ENCODE results near the gene KLHL6. TPM values are rescaled to one million over a fixed set of nuclear protein-coding genes. Genes with fewer than 3 reads are reported as not detected.
"Not testable (repeated sequence)": the region's sequence is repeated elsewhere in the genome, so short reads cannot be mapped to it uniquely, and the experiment has no call there.

KLHL6 gene
- total RNA-seq, 2 donors from 2014 or later, result 6.6 to 10.2 TPM

DNA sequence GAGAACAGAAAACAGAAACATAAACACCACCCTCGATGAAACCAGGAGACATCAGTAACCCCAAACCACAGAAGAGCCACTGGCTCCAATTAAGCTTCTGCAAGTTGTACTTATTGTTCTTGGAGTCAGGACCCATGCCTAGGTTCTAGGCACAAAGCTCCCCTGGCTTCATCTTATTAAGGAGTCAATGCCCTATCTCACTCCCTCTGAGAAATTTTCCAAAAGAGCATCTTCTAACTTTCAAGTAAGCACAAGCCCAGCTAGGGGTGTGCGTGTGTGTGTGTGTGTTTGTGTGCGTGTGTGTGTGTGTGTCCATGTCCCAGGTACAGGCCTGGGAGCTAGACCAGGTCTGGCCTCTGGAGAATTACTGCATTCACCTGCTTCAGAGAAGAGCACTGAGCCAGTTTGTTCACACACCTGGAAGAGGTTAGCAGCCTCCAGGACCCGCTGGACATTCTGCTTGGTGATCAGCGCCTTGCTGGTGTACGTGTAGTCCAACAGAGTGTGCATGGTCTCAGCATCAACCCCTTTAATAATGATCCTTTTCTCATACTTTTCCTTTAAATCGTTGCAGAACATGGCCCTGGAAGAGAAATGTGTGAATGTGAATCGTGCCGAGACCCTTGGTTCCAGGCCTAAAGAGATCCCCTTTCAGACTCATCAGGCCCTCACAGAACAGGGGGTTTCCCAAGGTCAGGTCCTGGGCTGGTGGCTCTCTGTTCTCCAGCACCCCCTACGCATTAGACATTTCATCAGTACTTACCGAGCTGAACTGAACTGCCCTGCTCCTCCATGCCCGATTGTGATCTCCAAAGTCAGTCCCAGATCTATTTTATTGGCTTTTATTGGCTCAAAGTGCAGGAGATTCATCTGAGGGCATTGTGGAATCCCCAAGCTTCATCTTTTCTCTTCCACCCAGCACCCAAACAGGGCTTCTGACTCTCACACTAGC lies 27.8 kb downstream of the KLHL6 start:
- DNase-seq (ENCODE audit: low spot score) (no peak), ATAC-seq (ENCODE audit: insufficient number of reproducible peaks, low FRiP score, low read depth) (no peak)
- Histone ChIP-seq H3K4me1 (ENCODE audit: control insufficient read depth in 1 of 2, low read depth in 2 of 2) (no peaks in the 10 kb centered on the region), H3K27ac (no peak overlapping the region), H3K9me3 (no peaks in the 10 kb centered on the region), H3K27me3 (replicated peaks; ENCODE audit: insufficient read depth) (no peaks in the 10 kb centered on the region), H3K4me3 (no peak overlapping the region), H3K36me3 (no peaks in the 10 kb centered on the region)
- TF ChIP-seq, protein P1, sequence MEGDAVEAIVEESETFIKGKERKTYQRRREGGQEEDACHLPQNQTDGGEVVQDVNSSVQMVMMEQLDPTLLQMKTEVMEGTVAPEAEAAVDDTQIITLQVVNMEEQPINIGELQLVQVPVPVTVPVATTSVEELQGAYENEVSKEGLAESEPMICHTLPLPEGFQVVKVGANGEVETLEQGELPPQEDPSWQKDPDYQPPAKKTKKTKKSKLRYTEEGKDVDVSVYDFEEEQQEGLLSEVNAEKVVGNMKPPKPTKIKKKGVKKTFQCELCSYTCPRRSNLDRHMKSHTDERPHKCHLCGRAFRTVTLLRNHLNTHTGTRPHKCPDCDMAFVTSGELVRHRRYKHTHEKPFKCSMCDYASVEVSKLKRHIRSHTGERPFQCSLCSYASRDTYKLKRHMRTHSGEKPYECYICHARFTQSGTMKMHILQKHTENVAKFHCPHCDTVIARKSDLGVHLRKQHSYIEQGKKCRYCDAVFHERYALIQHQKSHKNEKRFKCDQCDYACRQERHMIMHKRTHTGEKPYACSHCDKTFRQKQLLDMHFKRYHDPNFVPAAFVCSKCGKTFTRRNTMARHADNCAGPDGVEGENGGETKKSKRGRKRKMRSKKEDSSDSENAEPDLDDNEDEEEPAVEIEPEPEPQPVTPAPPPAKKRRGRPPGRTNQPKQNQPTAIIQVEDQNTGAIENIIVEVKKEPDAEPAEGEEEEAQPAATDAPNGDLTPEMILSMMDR (IDR thresholded peaks at IDR 0.05), result no peak

DNA sequence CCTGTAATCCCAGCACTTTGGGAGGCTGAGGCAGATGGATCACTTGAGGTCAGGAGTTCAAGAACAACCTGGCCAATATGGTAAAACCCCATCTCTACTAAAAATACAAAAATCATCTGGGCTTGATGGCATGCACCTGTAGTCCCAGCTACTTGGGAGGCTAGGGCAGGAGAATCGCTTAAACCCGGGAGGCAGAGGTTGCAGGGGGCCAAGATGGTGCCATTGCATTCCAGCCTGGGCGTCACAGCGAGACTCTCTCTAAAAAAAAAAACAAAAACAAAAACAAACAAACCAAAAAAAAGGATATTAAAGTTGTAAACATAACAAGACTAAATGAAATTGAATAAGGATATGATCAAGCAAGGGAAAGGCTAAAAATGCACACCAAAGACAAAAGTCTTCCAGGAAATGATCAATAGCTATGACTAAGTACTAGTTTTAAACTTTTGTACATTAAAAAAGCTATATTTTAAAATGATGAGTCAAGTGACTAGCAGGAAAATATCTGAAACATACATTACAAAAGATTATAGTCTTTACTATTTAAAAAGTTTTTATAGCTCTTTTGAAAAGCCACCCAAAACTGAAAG lies 28.6 kb downstream of the KLHL6 start:
- no peak overlapping the region for H3K4me3 ChIP-seq
- no peaks in the 10 kb centered on the region for H3K4me1 ChIP-seq (ENCODE audit: control insufficient read depth in 1 of 2, low read depth in 2 of 2)
- no peaks in the 10 kb centered on the region for H3K27me3 ChIP-seq (replicated peaks; ENCODE audit: insufficient read depth)
- TF ChIP-seq, protein P1 (IDR thresholded peaks at IDR 0.05), result no peak
- ATAC-seq (ENCODE audit: insufficient number of reproducible peaks, low FRiP score, low read depth), result no peak
- no peaks in the 10 kb centered on the region for H3K9me3 ChIP-seq
- no peaks in the 10 kb centered on the region for H3K36me3 ChIP-seq
- no peak overlapping the region for H3K27ac ChIP-seq
- no peak for DNase-seq (ENCODE audit: low spot score)

DNA sequence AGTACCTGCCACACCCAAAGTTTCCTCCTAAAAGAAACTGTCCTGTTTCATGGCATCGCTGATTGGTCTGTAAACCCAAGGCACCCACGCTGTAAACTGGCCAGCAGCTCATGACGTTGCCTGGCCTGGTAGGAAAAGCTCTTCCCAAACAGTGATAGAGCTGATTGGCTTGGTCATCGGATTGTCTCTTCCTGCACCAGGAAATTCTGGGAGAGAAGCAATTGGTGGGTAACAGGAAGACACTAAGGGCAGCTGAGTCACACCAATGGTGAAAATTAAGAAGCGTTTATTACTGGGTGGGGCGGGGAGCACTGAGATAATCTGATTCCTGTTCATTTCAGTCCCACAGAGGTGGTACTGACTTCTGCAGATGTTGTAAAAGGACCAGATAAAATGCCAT lies 31.0 kb downstream of the KLHL6 start:
- Histone ChIP-seq H3K4me1 (ENCODE audit: control insufficient read depth in 1 of 2, low read depth in 2 of 2) (no peaks in the 10 kb centered on the region), H3K4me3 (no peak overlapping the region), H3K27me3 (replicated peaks; ENCODE audit: insufficient read depth) (no peaks in the 10 kb centered on the region), H3K9me3 (no peaks in the 10 kb centered on the region), H3K27ac (no peak overlapping the region), H3K36me3 (no peaks in the 10 kb centered on the region)
- DNase-seq (ENCODE audit: low spot score) (no peak), ATAC-seq (ENCODE audit: insufficient number of reproducible peaks, low FRiP score, low read depth) (no peak)
- TF ChIP-seq, protein P1 (IDR thresholded peaks at IDR 0.05), result no peak

DNA sequence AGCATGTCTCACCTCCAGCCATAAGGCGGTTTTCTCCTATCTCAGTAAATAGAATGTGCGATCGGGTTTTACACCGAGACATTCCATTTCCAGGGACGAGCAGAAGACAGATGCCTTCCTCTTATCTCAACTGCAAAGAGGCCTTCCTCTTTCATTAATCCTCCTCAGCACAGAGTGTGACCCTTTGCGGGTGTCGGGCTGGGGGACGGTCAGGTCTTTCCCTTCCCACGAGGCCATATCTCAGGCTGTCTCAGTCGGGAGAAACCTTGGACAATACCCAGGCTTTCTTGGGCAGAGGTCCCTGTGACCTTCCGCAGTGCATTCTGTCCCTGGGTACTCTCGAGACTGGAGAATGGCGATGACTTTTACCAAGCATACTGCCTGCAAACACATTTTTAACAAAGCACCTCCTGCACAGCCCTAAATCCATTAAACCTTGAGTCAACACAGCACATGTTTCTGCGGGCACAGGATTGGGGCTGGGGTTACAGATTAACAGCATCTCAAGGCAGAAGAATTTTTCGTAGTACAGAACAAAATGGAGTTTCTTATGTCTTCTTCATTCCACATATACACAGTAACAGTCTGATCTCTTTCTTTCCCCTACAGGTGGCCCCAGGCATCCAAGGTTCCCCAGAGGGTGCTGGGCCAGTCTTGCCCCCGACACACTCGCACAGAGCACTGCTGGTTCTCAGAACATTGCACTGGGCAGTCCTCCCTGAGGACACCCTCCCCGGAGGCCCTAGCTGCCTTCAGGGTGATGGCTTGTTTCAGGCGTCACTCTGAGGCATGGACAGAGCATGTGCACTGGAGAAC lies 34.6 kb downstream of the KLHL6 start:
- not testable (repeated sequence) for H3K4me1 ChIP-seq (ENCODE audit: control insufficient read depth in 1 of 2, low read depth in 2 of 2); H3K27ac ChIP-seq; H3K4me3 ChIP-seq; DNase-seq (ENCODE audit: low spot score); H3K27me3 ChIP-seq (replicated peaks; ENCODE audit: insufficient read depth); H3K36me3 ChIP-seq; H3K9me3 ChIP-seq; ATAC-seq (ENCODE audit: insufficient number of reproducible peaks, low FRiP score, low read depth)

DNA sequence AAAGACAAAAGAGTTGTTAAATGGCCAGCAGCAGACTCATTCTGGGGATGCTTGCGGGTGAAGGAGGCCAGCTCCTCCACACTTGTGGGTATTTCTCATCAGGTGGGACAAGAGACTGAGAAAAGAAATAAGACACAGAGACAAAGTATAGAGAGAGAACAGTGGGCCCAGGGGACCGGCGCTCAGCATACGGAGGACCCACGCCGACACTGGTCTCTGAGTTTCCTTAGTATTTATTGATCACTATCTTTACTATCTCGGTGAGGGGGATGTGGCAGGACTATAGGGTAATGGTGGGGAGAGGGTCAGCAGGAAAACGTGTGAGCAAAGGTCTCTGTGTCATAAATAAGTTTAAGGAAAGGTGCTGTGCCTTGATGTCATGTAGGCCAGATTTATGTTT lies 35.2 kb downstream of the KLHL6 start:
- not testable (repeated sequence) for DNase-seq (ENCODE audit: low spot score)

DNA sequence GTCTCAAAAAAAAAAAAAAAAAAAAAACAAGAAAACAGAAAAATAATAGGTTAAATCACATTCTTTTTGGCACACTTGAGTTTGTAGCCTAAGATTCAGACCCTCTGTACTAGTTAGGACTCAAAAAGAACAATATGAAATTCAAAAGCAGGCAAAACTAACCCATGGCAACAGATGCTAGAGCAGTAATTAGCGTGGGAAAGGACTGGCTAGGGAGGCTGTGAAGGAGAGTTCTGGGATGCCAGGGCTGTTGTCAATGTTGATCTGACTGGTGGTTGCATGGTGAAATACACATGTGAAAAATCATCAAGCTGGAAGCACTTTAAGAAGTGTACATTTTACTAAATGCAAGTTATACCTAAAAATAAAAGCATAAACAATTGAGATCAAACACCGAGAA lies 35.6 kb downstream of the KLHL6 start:
- Histone ChIP-seq H3K4me1 (ENCODE audit: control insufficient read depth in 1 of 2, low read depth in 2 of 2) (no peaks in the 10 kb centered on the region), H3K36me3 (no peaks in the 10 kb centered on the region), H3K27me3 (replicated peaks; ENCODE audit: insufficient read depth) (no peaks in the 10 kb centered on the region), H3K27ac (no peak overlapping the region), H3K4me3 (no peak overlapping the region), H3K9me3 (no peaks in the 10 kb centered on the region)
- DNase-seq (ENCODE audit: low spot score) (no peak), ATAC-seq (ENCODE audit: insufficient number of reproducible peaks, low FRiP score, low read depth) (no peak)
- TF ChIP-seq, protein P1 (IDR thresholded peaks at IDR 0.05), result no peak

More for the DNA sequence above, 35.2 kb downstream of the KLHL6 start:
- not testable (repeated sequence) for H3K27me3 ChIP-seq (replicated peaks; ENCODE audit: insufficient read depth); H3K4me3 ChIP-seq; H3K4me1 ChIP-seq (ENCODE audit: control insufficient read depth in 1 of 2, low read depth in 2 of 2); H3K9me3 ChIP-seq; H3K36me3 ChIP-seq; H3K27ac ChIP-seq; ATAC-seq (ENCODE audit: insufficient number of reproducible peaks, low FRiP score, low read depth)

Data from thoracic aorta (tissue), 2 donors.